NCI-H748 (cell line): ENCODE results near the gene SPSB3.
"Not testable (repeated sequence)": the region's sequence is repeated elsewhere in the genome, so short reads cannot be mapped to it uniquely, and the experiment has no call there.

Experiments used
- DNase-seq: peaks from one replicate; lab custom pipeline; 2025; ENCODE audit not compliant: unreplicated experiment; lab: John Stamatoyannopoulos, UW

SPSB3 gene

DNA sequence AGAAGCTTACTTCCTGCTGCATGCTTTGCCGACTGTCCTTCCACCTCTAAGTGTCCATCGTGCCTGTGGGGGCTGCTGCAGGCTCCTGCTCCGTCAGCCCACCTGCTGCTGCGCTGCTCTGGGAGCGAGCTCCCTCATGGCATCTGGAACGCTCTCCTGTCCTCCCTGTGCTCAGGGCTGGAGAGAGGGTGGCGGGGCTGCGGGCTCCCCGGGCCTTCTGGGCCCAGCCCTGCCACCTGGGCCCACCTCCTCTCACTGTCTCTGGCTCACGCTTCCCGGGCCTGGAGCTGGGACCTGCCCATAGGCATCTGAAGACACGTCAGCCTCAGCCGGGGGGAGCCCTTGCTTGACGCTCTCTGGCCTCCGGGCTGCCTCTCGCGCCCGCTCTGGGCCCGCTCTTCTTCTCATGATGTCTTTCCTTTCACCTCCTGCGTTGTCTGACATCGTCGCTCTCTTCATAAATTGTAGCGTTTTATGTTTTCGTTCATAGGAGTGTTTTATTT is 38.0 kb downstream of the SPSB3 start:
- no peak for DNase-seq

DNA sequence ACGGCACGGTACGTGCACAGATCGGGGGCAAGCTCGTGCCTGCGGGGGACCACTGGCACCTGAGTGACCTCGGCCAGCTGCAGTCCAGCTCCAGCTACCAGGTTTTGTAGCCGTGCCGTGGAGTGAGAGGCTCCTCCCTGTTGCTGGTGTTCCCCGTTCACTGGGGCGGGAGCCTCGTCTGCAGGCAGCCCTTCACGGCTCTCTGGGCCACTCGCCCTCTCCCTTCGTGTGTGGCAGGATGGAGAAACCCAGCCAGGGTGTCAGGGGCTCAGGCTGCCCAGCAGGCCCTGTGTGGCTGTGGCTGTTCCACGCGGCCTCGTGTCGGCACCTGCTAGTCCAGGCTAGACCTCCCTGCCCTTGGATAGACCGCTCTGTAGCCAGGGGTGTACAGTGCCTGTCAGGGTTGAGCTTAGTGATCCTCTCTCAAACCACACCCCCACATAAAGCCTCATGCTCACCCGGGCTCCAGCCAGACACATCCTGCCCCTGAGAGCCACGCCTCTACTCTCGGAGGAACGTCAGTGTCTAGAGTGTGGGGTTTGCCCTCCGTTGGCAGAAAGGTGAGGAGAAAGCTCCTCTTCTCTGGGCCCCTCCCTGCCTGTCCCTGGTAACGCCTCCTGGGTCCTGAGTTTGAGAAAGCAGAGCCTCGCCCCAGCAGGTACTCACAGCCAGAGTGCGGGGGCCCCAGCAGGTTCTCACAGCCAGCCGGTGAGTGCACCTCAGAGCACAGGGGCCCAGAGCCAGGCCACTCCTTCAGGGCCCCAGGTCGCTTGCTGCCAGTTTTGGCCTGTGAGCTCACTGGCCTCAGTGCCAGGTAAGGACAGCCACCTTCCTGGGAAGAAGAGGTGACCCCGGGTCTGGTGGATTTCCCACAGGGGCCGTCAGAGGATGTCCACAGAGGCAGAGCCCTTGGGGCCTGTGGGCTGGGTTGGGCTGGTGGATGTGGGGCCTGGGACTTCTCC is 38.7 kb downstream of the SPSB3 start:
- DNase-seq: no peak

DNA sequence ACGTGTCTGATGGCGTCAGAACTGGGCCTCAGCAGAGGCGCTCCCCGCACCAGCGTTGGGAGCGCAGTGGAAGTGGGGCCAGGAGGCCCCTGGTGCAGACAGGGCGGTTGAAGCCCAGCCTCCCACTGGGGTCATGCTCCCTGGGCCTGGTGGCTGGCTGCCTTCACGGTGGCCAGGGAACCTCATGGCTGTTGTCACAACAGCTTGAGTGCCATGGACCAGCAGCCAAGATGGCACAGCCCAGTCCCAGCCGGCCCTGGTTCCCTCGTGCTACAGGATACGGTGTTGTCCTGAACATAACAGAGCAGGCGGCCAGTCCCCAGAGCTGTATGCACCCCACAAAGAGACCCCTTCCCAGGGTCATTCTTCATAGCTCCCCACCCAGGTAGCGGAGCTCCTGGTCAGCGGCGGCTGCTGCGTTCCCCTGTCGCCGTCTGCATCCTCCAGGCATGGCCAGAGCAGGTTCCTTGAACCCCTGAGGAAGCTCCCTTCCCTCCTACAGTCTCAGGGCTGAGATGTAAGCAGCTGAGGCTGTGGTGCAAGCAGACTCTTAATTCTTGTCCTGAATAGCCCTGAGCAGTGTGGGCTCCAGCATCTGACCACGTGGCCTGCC is 40.7 kb downstream of the SPSB3 start:
- no peak for DNase-seq

DNA sequence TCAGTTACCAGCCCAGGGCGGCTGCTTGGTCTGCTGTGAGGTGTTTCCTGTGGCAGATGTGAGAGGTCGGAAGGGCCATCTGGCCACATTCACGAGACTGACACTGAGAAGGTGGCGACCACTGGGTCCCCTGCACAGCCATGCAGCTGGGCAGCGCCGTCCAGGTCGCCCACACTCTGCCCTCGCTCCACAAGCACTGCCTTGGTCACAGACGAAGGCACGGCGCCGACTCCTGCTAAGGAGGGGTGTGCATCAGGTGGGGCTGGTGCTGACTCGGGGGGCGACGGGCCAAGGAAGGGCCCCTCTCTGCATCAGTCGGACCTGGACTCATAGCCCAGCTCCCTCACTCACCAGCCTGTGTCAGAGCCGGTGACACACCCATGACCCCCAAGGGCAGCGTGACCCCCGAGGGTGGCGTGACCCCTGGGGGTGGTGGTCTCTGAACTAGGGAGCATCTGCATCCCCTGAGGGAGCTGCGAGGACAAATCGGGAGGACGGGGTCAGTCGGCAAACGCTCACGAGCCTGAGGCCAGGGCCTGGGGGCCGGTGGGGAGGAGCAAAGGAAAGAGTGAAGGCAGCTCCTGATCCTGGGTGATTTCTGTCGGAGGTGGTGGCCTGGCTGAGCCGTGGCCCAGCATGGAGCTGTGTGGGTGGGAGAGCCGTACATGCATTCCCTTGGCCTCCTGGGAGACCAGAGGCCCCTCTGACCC is 41.4 kb downstream of the SPSB3 start:
- no peak for DNase-seq

DNA sequence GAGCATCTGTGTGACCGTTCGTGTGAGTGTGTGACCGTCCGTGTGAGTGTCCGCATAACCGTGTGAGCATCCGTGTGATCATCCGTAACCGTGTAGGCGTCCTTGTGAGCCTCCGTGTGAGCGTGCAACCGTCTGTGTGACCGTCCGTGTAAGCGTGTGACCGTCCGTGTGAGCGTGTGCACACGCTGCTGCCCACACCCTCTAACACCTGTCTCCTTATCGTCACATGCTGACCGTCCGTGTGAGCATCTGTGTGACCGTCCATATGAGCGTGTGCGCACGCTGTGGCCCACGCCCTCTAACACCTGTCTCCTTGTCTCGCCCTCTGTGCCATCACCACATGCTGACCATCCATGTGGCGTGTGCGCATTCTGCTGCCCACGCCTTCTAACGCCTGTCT is 42.1 kb downstream of the SPSB3 start:
- DNase-seq: no peak

DNA sequence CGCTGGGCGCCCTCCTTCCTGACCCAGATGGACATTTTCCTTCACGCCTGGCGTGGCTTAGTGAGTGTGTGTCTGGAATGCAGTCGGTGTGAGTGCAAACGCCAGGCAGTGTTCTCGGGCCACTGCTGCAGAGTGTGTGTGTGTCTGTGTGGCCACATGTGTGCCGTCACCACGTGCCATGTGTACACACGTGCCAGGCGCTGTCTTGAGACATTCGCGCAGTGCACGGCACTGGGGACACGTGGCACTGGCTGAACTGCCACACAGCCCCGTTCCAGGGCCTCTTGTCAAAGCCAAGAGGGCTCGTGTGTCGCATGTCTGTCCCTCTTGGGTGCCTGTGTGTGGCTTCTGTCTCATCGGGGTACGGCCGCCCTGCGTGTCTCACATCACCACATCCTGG is 47.6 kb downstream of the SPSB3 start:
- DNase-seq: no peak

DNA sequence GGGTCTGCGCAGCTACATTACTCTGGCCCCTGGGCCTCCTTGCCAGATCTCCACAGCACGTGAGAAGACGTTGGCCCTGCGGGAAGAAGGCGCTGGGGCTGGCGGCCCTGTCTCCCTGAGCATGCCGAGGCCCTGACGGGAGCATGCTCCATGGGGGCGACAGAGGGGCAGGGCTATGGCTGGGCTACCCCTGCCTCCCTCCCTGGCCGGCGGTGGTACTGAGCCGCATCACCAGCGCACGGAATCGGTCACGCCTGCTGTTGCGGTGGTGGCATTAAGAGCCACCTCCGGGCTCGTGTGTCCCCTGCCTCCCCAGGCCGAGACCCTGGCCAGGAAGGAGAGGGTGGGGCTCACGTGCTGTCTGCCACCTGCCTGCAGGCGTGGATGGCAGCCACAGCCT is 48.2 kb downstream of the SPSB3 start:
- no peak for DNase-seq

DNA sequence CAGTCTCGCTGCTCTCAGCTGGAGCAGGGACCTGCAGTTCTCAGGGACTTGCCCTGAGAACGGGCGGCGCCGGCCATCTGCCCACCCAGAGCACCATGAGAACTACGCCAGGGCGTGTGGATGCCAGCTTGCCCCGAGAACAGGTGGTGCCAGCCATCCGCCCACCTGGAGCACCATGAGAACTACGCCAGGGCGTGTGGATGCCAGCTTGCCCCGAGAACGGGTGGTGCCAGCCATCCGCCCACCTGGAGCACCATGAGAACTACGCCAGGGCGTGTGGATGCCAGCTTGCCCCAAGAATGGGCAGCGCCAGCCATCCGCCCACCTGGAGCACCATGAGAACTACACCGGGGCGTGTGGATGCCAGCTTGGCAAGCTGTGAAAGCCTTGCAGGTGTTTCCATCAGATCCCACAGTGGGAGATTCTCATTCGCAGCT is 49.8 kb downstream of the SPSB3 start:
- not testable (repeated sequence) for DNase-seq

DNA sequence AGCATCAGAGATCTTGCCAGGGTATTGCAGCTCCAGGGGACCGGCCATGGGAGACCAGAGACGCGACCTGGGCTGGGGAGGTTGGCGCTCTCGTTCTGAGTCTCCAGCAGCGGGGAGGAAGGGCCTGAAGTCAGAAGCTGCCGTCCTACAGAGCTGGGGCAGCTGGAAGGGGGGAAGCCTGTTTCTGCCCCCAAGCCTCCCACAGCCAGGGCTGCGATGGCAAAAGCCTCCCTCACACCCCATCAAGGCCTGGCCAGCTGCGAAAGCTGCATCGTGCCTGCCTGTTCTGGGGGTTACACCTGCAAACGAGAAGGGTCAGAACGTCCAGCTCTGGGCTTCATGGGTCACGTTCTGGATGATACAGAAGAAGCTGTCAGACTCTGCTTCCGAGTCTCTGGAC is 50.3 kb downstream of the SPSB3 start:
- no peak for DNase-seq

DNA sequence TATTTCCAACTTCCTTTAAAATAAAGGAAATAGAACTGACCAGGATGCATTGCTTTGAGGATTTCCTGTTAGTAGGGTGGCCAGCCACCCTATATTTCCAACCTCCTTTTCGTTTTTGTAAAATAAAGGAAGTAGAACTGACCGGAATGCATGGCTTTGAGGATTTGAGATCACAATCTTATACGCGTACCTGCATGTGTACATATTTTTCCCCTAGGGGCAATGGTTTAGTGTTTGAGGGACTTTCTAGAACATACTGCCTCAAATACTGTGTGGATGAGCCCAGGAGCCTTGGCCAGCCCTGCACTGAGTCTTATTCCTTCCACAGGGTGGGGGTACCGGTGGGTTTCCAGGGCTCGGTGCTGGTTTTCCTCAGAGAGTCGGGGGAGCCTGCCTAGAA is 50.8 kb downstream of the SPSB3 start:
- no peak for DNase-seq

DNA sequence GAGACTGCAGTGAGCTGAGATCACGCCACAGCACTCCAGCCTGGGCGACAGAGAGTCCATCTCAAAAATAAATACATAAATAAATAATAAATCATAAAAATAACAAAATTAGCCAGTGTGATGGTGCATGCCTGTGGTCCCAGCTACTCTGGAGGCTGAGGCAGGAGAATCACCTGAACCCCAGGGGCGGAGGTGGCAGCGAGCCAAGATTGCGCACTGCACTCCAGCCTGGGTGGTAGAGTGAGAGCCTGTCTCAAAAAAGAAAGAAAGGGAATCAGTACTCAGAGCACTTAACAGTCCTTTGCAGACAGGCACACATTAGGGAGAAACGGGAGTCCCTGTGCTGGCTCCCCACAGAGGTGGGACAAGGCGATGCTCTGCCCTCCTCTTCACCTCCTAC is 51.3 kb downstream of the SPSB3 start:
- no peak for DNase-seq

DNA sequence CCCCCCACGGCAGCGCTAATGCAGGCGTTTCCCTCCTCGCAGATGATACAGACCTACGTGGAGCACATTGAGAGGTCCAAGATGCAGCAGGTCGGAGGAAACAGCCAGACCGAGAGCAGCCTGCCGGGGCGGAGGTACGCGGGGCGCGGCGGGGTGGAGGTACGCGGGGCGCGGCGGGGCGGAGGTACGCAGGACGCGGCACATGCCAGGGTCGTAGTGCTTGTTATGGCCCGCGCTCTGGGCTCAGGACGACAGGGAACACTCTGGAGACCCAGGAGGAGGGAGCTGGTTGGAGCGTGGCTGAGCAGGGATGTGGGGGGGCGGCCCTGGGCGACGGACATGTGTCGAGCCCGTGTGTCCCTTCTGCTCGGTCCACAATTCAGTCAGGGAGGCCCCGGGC is 52.9 kb downstream of the SPSB3 start:
- DNase-seq: no peak

DNA sequence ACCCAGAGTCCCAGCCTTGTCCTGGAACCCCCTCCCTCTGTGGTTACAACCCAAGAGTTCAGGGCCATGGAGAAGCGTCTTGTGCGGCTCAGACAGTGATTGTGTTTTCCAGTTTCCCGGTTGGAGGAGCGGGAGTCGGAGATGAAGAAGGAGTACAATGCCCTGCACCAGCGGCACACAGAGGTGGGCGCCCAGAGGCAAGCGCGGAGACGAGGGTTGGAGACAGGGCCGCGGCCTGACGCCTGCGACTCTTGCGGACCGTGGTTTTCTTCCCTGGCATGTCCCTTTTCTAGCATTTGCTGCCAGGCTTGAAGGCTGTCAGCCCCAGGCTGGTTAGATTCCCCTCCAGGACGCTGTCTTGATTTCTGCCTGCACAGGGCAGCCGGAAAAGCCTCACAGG is 53.3 kb downstream of the SPSB3 start:
- DNase-seq: no peak

DNA sequence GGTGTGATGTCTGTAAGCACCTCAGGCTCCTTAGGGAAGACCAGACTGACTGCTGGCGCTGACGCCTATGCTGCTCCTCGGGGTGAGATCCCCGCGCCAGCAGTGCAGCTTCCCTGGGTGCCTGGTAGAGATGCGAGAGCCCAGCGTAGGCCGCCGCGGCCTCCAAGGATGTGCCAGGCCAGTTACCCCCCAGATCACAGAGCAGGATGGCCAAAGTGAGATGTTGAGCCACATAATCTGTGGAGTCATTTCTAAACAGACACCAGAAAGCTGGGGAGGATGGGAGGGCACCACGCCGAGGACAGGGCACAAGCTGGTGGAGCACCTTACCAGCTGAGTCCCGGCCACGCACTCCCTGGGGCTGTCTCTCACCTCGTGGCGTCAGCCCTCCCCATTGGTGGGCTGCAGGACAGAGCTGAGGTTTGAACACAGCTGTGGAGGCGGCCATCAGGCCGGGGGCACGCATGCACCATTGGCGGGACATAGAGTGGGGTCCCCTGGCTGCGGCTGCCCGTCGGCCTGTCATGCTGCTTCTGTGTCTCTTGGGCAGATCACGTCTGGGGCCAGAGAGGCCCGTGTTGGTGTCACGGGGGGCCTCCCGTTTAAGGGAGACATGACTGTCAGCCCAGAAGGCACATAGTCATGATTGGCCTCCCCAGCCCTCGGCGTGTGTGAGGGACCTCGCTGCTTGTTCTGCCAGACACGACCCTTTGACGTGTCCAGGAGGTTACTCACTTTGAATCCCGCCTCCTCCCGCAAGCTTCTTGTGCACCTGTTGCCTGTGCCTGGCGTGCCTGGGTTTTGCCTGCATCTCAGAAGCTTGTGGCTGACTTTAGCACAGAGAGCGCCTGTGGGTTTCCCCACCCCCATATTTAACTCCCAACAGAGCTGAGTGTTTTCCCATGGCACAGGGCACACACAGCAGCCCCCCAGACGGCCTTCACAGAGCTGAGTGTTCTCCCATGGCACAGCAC is 54.4 kb downstream of the SPSB3 start:
- no peak for DNase-seq
